Measurements from ENCODE around the gene GHR.

GHR gene

GRCh38 chr5:42636946-42637345 lies 213.7 kb downstream of the GHR start:
- Histone ChIP-seq H3K4me2 (ENCODE audit: low read length) (no peak overlapping the region), H3K79me2 (ENCODE audit: insufficient read depth, low read length) (no peaks in the 10 kb centered on the region), H3K27me3 (ENCODE audit: insufficient read depth, low read length) (no peaks in the 10 kb centered on the region), H3K9me3 (ENCODE audit: low read length) (no peaks in the 10 kb centered on the region), H2AFZ (ENCODE audit: low read length) (no peak overlapping the region), H3F3A (ENCODE audit: insufficient read depth, low read length) (no peaks in the 10 kb centered on the region), H4K20me1 (ENCODE audit: insufficient read depth, low read length) (no peaks in the 10 kb centered on the region), H3K27ac (ENCODE audit: low read depth, low read length, poor library complexity, severe bottlenecking) (no peak overlapping the region), H3K4me1 (ENCODE audit: insufficient read depth, low read length, severe bottlenecking) (no peaks in the 10 kb centered on the region), H3K36me3 (ENCODE audit: insufficient read depth, low read length) (no peaks in the 10 kb centered on the region), H3K4me3 (ENCODE audit: low read depth, low read length, poor library complexity, severe bottlenecking) (no peak overlapping the region), H3K9me2 (ENCODE audit: low read depth, low read length) (no peaks in the 10 kb centered on the region), H3K9ac (ENCODE audit: low read length) (no peak overlapping the region)
- TF ChIP-seq CTCF (IDR thresholded peaks at IDR 0.05; ENCODE audit: low read length) (no peak), EZH2 (IDR thresholded peaks at IDR 0.05; ENCODE audit: borderline replicate concordance, low read length) (no peak)

- TF ChIP-seq CTCF (IDR thresholded peaks at IDR 0.05; ENCODE audit: low read length) (no peak), EZH2 (IDR thresholded peaks at IDR 0.05; ENCODE audit: borderline replicate concordance, low read length) (no peak)
Observed at GRCh38 chr5:42638972-42639371, 215.7 kb downstream of the GHR start.

GRCh38 chr5:42640835-42641234 lies 217.6 kb downstream of the GHR start:
- H3K4me3 ChIP-seq (ENCODE audit: low read depth, low read length, poor library complexity, severe bottlenecking), result no peak overlapping the region
- H3K9me2 ChIP-seq (ENCODE audit: low read depth, low read length), result no peaks in the 10 kb centered on the region
- no peaks in the 10 kb centered on the region for H4K20me1 ChIP-seq (ENCODE audit: insufficient read depth, low read length)
- H3K4me2 ChIP-seq (ENCODE audit: low read length), result no peak overlapping the region
- H3K9me3 ChIP-seq (ENCODE audit: low read length), result no peaks in the 10 kb centered on the region
- H3F3A ChIP-seq (ENCODE audit: insufficient read depth, low read length), result no peaks in the 10 kb centered on the region
- no peaks in the 10 kb centered on the region for H3K36me3 ChIP-seq (ENCODE audit: insufficient read depth, low read length)
- no peak overlapping the region for H3K9ac ChIP-seq (ENCODE audit: low read length)
- H3K27ac ChIP-seq (ENCODE audit: low read depth, low read length, poor library complexity, severe bottlenecking), result no peak overlapping the region
- TF ChIP-seq EZH2 (IDR thresholded peaks at IDR 0.05; ENCODE audit: borderline replicate concordance, low read length), result no peak
- no peak for TF ChIP-seq CTCF (IDR thresholded peaks at IDR 0.05; ENCODE audit: low read length)
- no peaks in the 10 kb centered on the region for H3K27me3 ChIP-seq (ENCODE audit: insufficient read depth, low read length)
- no peaks in the 10 kb centered on the region for H3K4me1 ChIP-seq (ENCODE audit: insufficient read depth, low read length, severe bottlenecking)
- no peak overlapping the region for H2AFZ ChIP-seq (ENCODE audit: low read length)
- H3K79me2 ChIP-seq (ENCODE audit: insufficient read depth, low read length), result no peaks in the 10 kb centered on the region

More at GRCh38 chr5:42638972-42639371, 215.7 kb downstream of the GHR start:
- Histone ChIP-seq H3K79me2 (ENCODE audit: insufficient read depth, low read length) (no peaks in the 10 kb centered on the region), H3K4me1 (ENCODE audit: insufficient read depth, low read length, severe bottlenecking) (no peaks in the 10 kb centered on the region), H3K9me2 (ENCODE audit: low read depth, low read length) (no peaks in the 10 kb centered on the region), H4K20me1 (ENCODE audit: insufficient read depth, low read length) (no peaks in the 10 kb centered on the region), H3K9me3 (ENCODE audit: low read length) (no peaks in the 10 kb centered on the region), H3K4me2 (ENCODE audit: low read length) (no peak overlapping the region), H3K36me3 (ENCODE audit: insufficient read depth, low read length) (no peaks in the 10 kb centered on the region), H3K9ac (ENCODE audit: low read length) (no peak overlapping the region), H3F3A (ENCODE audit: insufficient read depth, low read length) (no peaks in the 10 kb centered on the region), H3K4me3 (ENCODE audit: low read depth, low read length, poor library complexity, severe bottlenecking) (no peak overlapping the region), H3K27me3 (ENCODE audit: insufficient read depth, low read length) (no peaks in the 10 kb centered on the region), H3K27ac (ENCODE audit: low read depth, low read length, poor library complexity, severe bottlenecking) (no peak overlapping the region), H2AFZ (ENCODE audit: low read length) (no peak overlapping the region)
